Measurements from ENCODE around the gene PALLD.

Gene PALLD

GRCh38 chr4:168498251-168498650, 1.4 kb downstream of the PALLD start:
- no peaks in the 10 kb centered on the region for H3K27me3 ChIP-seq (replicated peaks; ENCODE audit: control insufficient read depth, insufficient read depth, low read length)
- peak; percentile 67 for DNase-seq (ENCODE audit: low read depth)
- peak overlapping the region; percentile 73 for H3K4me3 ChIP-seq (ENCODE audit: low read length)
- H3K36me3 ChIP-seq (ENCODE audit: control insufficient read depth, insufficient read depth, low read length, severe bottlenecking) = no peaks in the 10 kb centered on the region
- peak overlapping the region; percentile 79 for H3K9ac ChIP-seq (ENCODE audit: low read length)
- no peaks in the 10 kb centered on the region for H3K9me3 ChIP-seq (ENCODE audit: control insufficient read depth, low read length)
- H3K4me1 ChIP-seq (ENCODE audit: control insufficient read depth, insufficient read depth, low read length) = peaks cover 38% of the 10 kb centered on the region

GRCh38 chr4:168499241-168499640, 2.4 kb downstream of the PALLD start:
- peaks cover 38% of the 10 kb centered on the region for H3K4me1 ChIP-seq (ENCODE audit: control insufficient read depth, insufficient read depth, low read length)
- no peaks in the 10 kb centered on the region for H3K36me3 ChIP-seq (ENCODE audit: control insufficient read depth, insufficient read depth, low read length, severe bottlenecking)
- no peaks in the 10 kb centered on the region for H3K27me3 ChIP-seq (replicated peaks; ENCODE audit: control insufficient read depth, insufficient read depth, low read length)
- peak overlapping the region; percentile 79 for H3K9ac ChIP-seq (ENCODE audit: low read length)
- DNase-seq (ENCODE audit: low read depth) = no peak
- no peaks in the 10 kb centered on the region for H3K9me3 ChIP-seq (ENCODE audit: control insufficient read depth, low read length)
- no peak overlapping the region for H3K4me3 ChIP-seq (ENCODE audit: low read length)

GRCh38 chr4:168501407-168501806, 4.6 kb downstream of the PALLD start:
- Histone ChIP-seq H3K27me3 (replicated peaks; ENCODE audit: control insufficient read depth, insufficient read depth, low read length) (no peaks in the 10 kb centered on the region), H3K4me1 (ENCODE audit: control insufficient read depth, insufficient read depth, low read length) (peaks cover 25% of the 10 kb centered on the region), H3K4me3 (ENCODE audit: low read length) (no peak overlapping the region), H3K9me3 (ENCODE audit: control insufficient read depth, low read length) (no peaks in the 10 kb centered on the region), H3K9ac (ENCODE audit: low read length) (no peak overlapping the region), H3K36me3 (ENCODE audit: control insufficient read depth, insufficient read depth, low read length, severe bottlenecking) (no peaks in the 10 kb centered on the region)
- DNase-seq (ENCODE audit: low read depth) = no peak

GRCh38 chr4:168502861-168503260, 6.0 kb downstream of the PALLD start:
- Histone ChIP-seq H3K9ac (ENCODE audit: low read length) (no peak overlapping the region), H3K27me3 (replicated peaks; ENCODE audit: control insufficient read depth, insufficient read depth, low read length) (no peaks in the 10 kb centered on the region), H3K4me3 (ENCODE audit: low read length) (no peak overlapping the region), H3K9me3 (ENCODE audit: control insufficient read depth, low read length) (no peaks in the 10 kb centered on the region), H3K4me1 (ENCODE audit: control insufficient read depth, insufficient read depth, low read length) (peaks cover 10% of the 10 kb centered on the region), H3K36me3 (ENCODE audit: control insufficient read depth, insufficient read depth, low read length, severe bottlenecking) (no peaks in the 10 kb centered on the region)
- DNase-seq (ENCODE audit: low read depth) = no peak

GRCh38 chr4:168503652-168504362, 7.0 kb downstream of the PALLD start:
- no peaks in the 10 kb centered on the region for H3K27me3 ChIP-seq (replicated peaks; ENCODE audit: control insufficient read depth, insufficient read depth, low read length)
- no peak for DNase-seq (ENCODE audit: low read depth)
- H3K4me1 ChIP-seq (ENCODE audit: control insufficient read depth, insufficient read depth, low read length) = peaks cover under 1% of the 10 kb centered on the region
- no peak overlapping the region for H3K9ac ChIP-seq (ENCODE audit: low read length)
- H3K36me3 ChIP-seq (ENCODE audit: control insufficient read depth, insufficient read depth, low read length, severe bottlenecking) = no peaks in the 10 kb centered on the region
- H3K9me3 ChIP-seq (ENCODE audit: control insufficient read depth, low read length) = no peaks in the 10 kb centered on the region
- H3K4me3 ChIP-seq (ENCODE audit: low read length) = no peak overlapping the region

- peaks cover 2% of the 10 kb centered on the region for H3K4me1 ChIP-seq (ENCODE audit: control insufficient read depth, insufficient read depth, low read length)
- H3K36me3 ChIP-seq (ENCODE audit: control insufficient read depth, insufficient read depth, low read length, severe bottlenecking) = no peaks in the 10 kb centered on the region
- no peak for DNase-seq (ENCODE audit: low read depth)
- H3K27me3 ChIP-seq (replicated peaks; ENCODE audit: control insufficient read depth, insufficient read depth, low read length) = no peaks in the 10 kb centered on the region
- no peaks in the 10 kb centered on the region for H3K9me3 ChIP-seq (ENCODE audit: control insufficient read depth, low read length)
- H3K9ac ChIP-seq (ENCODE audit: low read length) = no peak overlapping the region
- H3K4me3 ChIP-seq (ENCODE audit: low read length) = no peak overlapping the region
Observed at GRCh38 chr4:168504526-168504925, 7.7 kb downstream of the PALLD start.

GRCh38 chr4:168506014-168506413, 9.2 kb downstream of the PALLD start:
- no peak overlapping the region for H3K4me3 ChIP-seq (ENCODE audit: low read length)
- DNase-seq (ENCODE audit: low read depth) = no peak

GRCh38 chr4:168507178-168507815, 10.4 kb downstream of the PALLD start:
- Histone ChIP-seq H3K36me3 (ENCODE audit: control insufficient read depth, insufficient read depth, low read length, severe bottlenecking) (no peaks in the 10 kb centered on the region), H3K4me1 (ENCODE audit: control insufficient read depth, insufficient read depth, low read length) (peaks cover 6% of the 10 kb centered on the region), H3K9ac (ENCODE audit: low read length) (no peak overlapping the region), H3K27me3 (replicated peaks; ENCODE audit: control insufficient read depth, insufficient read depth, low read length) (no peaks in the 10 kb centered on the region), H3K4me3 (ENCODE audit: low read length) (no peak overlapping the region), H3K9me3 (ENCODE audit: control insufficient read depth, low read length) (no peaks in the 10 kb centered on the region)
- no peak for DNase-seq (ENCODE audit: low read depth)

More at GRCh38 chr4:168506014-168506413, 9.2 kb downstream of the PALLD start:
- peaks cover 6% of the 10 kb centered on the region for H3K4me1 ChIP-seq (ENCODE audit: control insufficient read depth, insufficient read depth, low read length)
- no peaks in the 10 kb centered on the region for H3K36me3 ChIP-seq (ENCODE audit: control insufficient read depth, insufficient read depth, low read length, severe bottlenecking)
- no peaks in the 10 kb centered on the region for H3K27me3 ChIP-seq (replicated peaks; ENCODE audit: control insufficient read depth, insufficient read depth, low read length)
- no peaks in the 10 kb centered on the region for H3K9me3 ChIP-seq (ENCODE audit: control insufficient read depth, low read length)
- H3K9ac ChIP-seq (ENCODE audit: low read length) = no peak overlapping the region

- Histone ChIP-seq H3K9me3 (ENCODE audit: control insufficient read depth, low read length) (no peaks in the 10 kb centered on the region), H3K36me3 (ENCODE audit: control insufficient read depth, insufficient read depth, low read length, severe bottlenecking) (no peaks in the 10 kb centered on the region), H3K9ac (ENCODE audit: low read length) (no peak overlapping the region), H3K4me1 (ENCODE audit: control insufficient read depth, insufficient read depth, low read length) (peaks cover 6% of the 10 kb centered on the region), H3K27me3 (replicated peaks; ENCODE audit: control insufficient read depth, insufficient read depth, low read length) (no peaks in the 10 kb centered on the region), H3K4me3 (ENCODE audit: low read length) (no peak overlapping the region)
- DNase-seq (ENCODE audit: low read depth) = no peak
Observed at GRCh38 chr4:168508683-168509082, 11.8 kb downstream of the PALLD start.

GRCh38 chr4:168509786-168510185, 12.9 kb downstream of the PALLD start:
- DNase-seq (ENCODE audit: low read depth) = peak; percentile 68
- H3K4me1 ChIP-seq (ENCODE audit: control insufficient read depth, insufficient read depth, low read length) = peaks cover 6% of the 10 kb centered on the region
- no peaks in the 10 kb centered on the region for H3K36me3 ChIP-seq (ENCODE audit: control insufficient read depth, insufficient read depth, low read length, severe bottlenecking)
- H3K9ac ChIP-seq (ENCODE audit: low read length) = no peak overlapping the region
- no peak overlapping the region for H3K4me3 ChIP-seq (ENCODE audit: low read length)
- no peaks in the 10 kb centered on the region for H3K27me3 ChIP-seq (replicated peaks; ENCODE audit: control insufficient read depth, insufficient read depth, low read length)
- H3K9me3 ChIP-seq (ENCODE audit: control insufficient read depth, low read length) = no peaks in the 10 kb centered on the region

GRCh38 chr4:168511780-168512489, 15.1 kb downstream of the PALLD start:
- Histone ChIP-seq H3K27me3 (replicated peaks; ENCODE audit: control insufficient read depth, insufficient read depth, low read length) (no peaks in the 10 kb centered on the region), H3K36me3 (ENCODE audit: control insufficient read depth, insufficient read depth, low read length, severe bottlenecking) (no peaks in the 10 kb centered on the region), H3K9me3 (ENCODE audit: control insufficient read depth, low read length) (no peaks in the 10 kb centered on the region), H3K4me3 (ENCODE audit: low read length) (no peak overlapping the region), H3K9ac (ENCODE audit: low read length) (no peak overlapping the region), H3K4me1 (ENCODE audit: control insufficient read depth, insufficient read depth, low read length) (peaks cover 6% of the 10 kb centered on the region)
- no peak for DNase-seq (ENCODE audit: low read depth)

All from adipocyte (in vitro differentiated cells).